Caco-2 (cell line): ENCODE results near the gene CABP1. TPM values are rescaled to one million over a fixed set of nuclear protein-coding genes. Genes with fewer than 3 reads are reported as not detected.

Experiments
- BruUV-seq: library from RNA; stranded (reverse); fragments of 400-500 nt; replicated peaks from 2 replicates; lab custom pipeline; 2021; lab: Mats Ljungman, UMichigan
- CTCF ChIA-PET: fragments of 300-600 bp; sonication (Branson Sonifier 250); formaldehyde crosslinking; loops from one replicate; lab custom pipeline; 2022; ENCODE audit warnings: antibody characterized with exemption; lab: Charles Lee
- POLR2A ChIA-PET: fragments of 300-600 bp; sonication (Branson Sonifier 250); formaldehyde crosslinking; loops from one replicate; lab custom pipeline; 2022; ENCODE audit warnings: antibody characterized with exemption; lab: Charles Lee
- DNase-seq, 2 experiments: peaks; one replicate each; pipeline versions ENCODE4 v3.0.0 to v3.0.0-alpha.2; 2020 to 2022
- H3K27me3 ChIP-seq: replicated peaks from 2 replicates; pipeline ENCODE4 v1.6.0; 2011; ENCODE audit warnings: low read length; ENCODE audit not compliant: control insufficient read depth, insufficient read depth
- H3K36me3 ChIP-seq: 2 replicates; pipeline ENCODE4 v1.5.1; 2011; ENCODE audit warnings: low read length; ENCODE audit not compliant: control insufficient read depth, insufficient read depth
- H3K4me1 ChIP-seq: fragments of 250-450 bp; sonication (Bioruptor Pico); 2 replicates; pipeline ENCODE4 v1.5.1; 2020; ENCODE audit warnings: mild to moderate bottlenecking
- H3K4me3 ChIP-seq: 2 replicates; pipeline ENCODE4 v1.5.1; 2011; ENCODE audit warnings: low read depth, mild to moderate bottlenecking, control low read depth, low read length
- H3K9me3 ChIP-seq: fragments of 250-450 bp; sonication (Bioruptor Pico); 2 replicates; pipeline ENCODE4 v1.5.1; 2020; ENCODE audit warnings: mild to moderate bottlenecking, moderate library complexity
- H3K27ac Mint-ChIP-seq: one replicate; pipeline ENCODE4 v1.8.0; 2022; ENCODE audit warnings: mixed read lengths; ENCODE audit not compliant: unreplicated experiment
- H3K27me3 Mint-ChIP-seq: one replicate; pipeline ENCODE4 v1.8.0; 2022; ENCODE audit warnings: mixed read lengths; ENCODE audit not compliant: insufficient read depth, unreplicated experiment
- H3K36me3 Mint-ChIP-seq: one replicate; pipeline ENCODE4 v1.8.0; 2022; ENCODE audit warnings: mild to moderate bottlenecking, mixed read lengths; ENCODE audit not compliant: insufficient read depth, unreplicated experiment
- H3K4me1 Mint-ChIP-seq: one replicate; pipeline ENCODE4 v1.8.0; 2022; ENCODE audit warnings: low read depth, mixed read lengths; ENCODE audit not compliant: unreplicated experiment
- H3K4me3 Mint-ChIP-seq: one replicate; pipeline ENCODE4 v1.8.0; 2022; ENCODE audit warnings: mild to moderate bottlenecking, moderate library complexity, mixed read lengths; ENCODE audit not compliant: unreplicated experiment
- H3K9me3 Mint-ChIP-seq: one replicate; pipeline ENCODE4 v1.8.0; 2022; ENCODE audit warnings: mixed read lengths; ENCODE audit not compliant: unreplicated experiment
- intact Hi-C: fragments of 100-400 bp; cut with micrococcal nuclease; formaldehyde crosslinking; loops from one replicate; pipeline ENCODE4 v1.10.0; 2022; ENCODE audit not compliant: unreplicated experiment
- total RNA-seq: library from RNA; stranded (reverse); gene quantifications from 2 replicates; pipeline ENCODE4 v1.2.3, GENCODE V29; 2022
- TF ChIP-seq, protein P1 (sequence below), 2 experiments: fragments of 200-600 bp in 1 of 2; IDR thresholded peaks; 1 replicate in 1 of 2; 2 replicates in 1 of 2; pipeline versions ENCODE4 v1.5.1 to v1.8.0; 2011 to 2022; ENCODE audit warnings: antibody characterized with exemption in 1 of 2, control low read depth in 1 of 2, inconsistent platforms in 1 of 2, low read depth in 1 of 2, low read length in 1 of 2, mild to moderate bottlenecking in 1 of 2, moderate library complexity in 1 of 2; ENCODE audit not compliant: insufficient read depth in 1 of 2, severe bottlenecking in 1 of 2, unreplicated experiment in 1 of 2

CABP1 gene
- total RNA-seq, 1 experiment from 2014 or later, result 0.95 TPM

DNA sequence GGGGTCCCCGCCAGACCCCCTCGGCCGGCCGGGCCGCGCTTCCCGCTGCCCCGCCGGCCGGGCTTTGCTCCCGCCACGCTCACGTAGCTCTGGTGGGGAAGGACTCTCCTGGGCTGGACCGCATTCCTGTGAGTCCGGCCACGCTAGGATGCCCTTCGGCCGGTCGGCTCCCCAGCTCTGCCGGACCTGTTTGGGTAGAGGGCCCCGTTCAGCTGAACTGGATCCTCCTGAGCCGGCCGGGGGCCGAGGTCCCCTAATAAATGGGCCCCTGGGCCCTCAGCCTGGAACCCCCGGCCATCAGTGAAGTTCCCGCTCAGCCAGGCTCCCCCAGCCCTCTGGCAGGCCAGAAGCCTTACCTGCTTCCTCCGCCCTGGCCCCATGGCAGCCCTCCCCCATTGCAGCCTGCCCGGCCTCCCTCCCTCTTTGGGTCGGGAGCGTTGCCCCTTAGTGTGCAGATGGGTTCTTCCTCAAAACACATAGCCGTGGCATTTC, 70.4 kb downstream of the CABP1 start:
- H3K27ac Mint-ChIP-seq, result peak overlapping the region; percentile 45
- H3K4me3 ChIP-seq, result peak overlapping the region; percentile 70
- H3K9me3 Mint-ChIP-seq, result no peaks in the 10 kb centered on the region
- DNase-seq, result peak in 1 of 2 experiments; percentile 55
- H3K27me3 Mint-ChIP-seq, result no peaks in the 10 kb centered on the region
- no peaks in the 10 kb centered on the region for H3K27me3 ChIP-seq
- H3K4me3 Mint-ChIP-seq, result peak overlapping the region; percentile 80
- no peaks in the 10 kb centered on the region for H3K9me3 ChIP-seq
- no peaks in the 10 kb centered on the region; the same call in 1 of the 2 replicates for H3K36me3 ChIP-seq
- ChIA-PET CTCF (interaction anchor here (0.5 to 0.9 kb wide), 5 partner anchors 17 to 125 kb away, joined by 3 to 9 read pairs (median 4); partner anchors contain the start of gene CABP1), POLR2A (interaction anchor here (0.5 to 0.8 kb wide), 7 partner anchors 15 to 529 kb away, joined by 3 to 19 read pairs (median 3); partner anchors contain the start of gene DYNLL1)
- peaks cover 11% of the 10 kb centered on the region for H3K4me1 Mint-ChIP-seq
- peaks cover 9% of the 10 kb centered on the region for H3K4me1 ChIP-seq
- intact Hi-C loops, result no loop called here
- TF ChIP-seq, protein P1, sequence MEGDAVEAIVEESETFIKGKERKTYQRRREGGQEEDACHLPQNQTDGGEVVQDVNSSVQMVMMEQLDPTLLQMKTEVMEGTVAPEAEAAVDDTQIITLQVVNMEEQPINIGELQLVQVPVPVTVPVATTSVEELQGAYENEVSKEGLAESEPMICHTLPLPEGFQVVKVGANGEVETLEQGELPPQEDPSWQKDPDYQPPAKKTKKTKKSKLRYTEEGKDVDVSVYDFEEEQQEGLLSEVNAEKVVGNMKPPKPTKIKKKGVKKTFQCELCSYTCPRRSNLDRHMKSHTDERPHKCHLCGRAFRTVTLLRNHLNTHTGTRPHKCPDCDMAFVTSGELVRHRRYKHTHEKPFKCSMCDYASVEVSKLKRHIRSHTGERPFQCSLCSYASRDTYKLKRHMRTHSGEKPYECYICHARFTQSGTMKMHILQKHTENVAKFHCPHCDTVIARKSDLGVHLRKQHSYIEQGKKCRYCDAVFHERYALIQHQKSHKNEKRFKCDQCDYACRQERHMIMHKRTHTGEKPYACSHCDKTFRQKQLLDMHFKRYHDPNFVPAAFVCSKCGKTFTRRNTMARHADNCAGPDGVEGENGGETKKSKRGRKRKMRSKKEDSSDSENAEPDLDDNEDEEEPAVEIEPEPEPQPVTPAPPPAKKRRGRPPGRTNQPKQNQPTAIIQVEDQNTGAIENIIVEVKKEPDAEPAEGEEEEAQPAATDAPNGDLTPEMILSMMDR (IDR thresholded peaks at IDR 0.05; ENCODE audit: insufficient read depth in 1 of 2, low read depth in 1 of 2, low read length in 1 of 2, severe bottlenecking in 1 of 2, unreplicated experiment in 1 of 2), result no peak
- H3K36me3 Mint-ChIP-seq, result peaks cover 38% of the 10 kb centered on the region
- BruUV-seq, result no TSS peak

DNA sequence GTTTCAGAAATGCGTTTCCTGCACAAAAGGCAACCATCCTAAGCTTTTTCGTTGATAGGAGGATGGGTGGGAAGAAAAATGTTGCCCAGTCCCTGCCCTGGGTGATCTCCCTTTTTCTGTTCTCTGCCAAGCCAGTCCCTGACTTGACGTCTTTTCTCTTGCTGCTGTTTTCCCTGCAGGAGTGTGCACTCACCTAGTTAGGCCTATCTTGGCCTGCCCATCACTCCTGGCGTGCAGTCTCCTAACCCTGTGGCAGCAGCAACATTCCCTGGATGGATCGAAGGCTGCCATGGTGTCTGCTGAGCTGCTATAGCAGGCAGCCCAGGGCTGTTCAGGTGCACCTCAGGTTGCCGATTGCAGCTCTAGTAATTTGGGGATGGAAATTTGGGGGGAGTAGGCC, 71.0 kb downstream of the CABP1 start:
- BruUV-seq, result no TSS peak
- H3K4me1 ChIP-seq, result peaks cover 9% of the 10 kb centered on the region
- TF ChIP-seq, protein P1 (IDR thresholded peaks at IDR 0.05; ENCODE audit: insufficient read depth in 1 of 2, low read depth in 1 of 2, low read length in 1 of 2, severe bottlenecking in 1 of 2, unreplicated experiment in 1 of 2), result no peak
- ChIA-PET CTCF (interaction anchor here (0.6 to 0.8 kb wide), 2 partner anchors 11 to 229 kb away, joined by 3 read pairs; no protein-coding TSS in a partner anchor), POLR2A (interaction anchor here (0.7 kb wide), 1 partner anchor 62 kb away, joined by 9 read pairs; no protein-coding TSS in a partner anchor)
- Mint-ChIP-seq H3K27ac (peak overlapping the region; percentile 45), H3K27me3 (no peaks in the 10 kb centered on the region), H3K4me3 (peak overlapping the region; percentile 80), H3K9me3 (no peaks in the 10 kb centered on the region), H3K36me3 (peaks cover 44% of the 10 kb centered on the region), H3K4me1 (peaks cover 6% of the 10 kb centered on the region)
- no peaks in the 10 kb centered on the region for H3K27me3 ChIP-seq
- H3K4me3 ChIP-seq, result peak overlapping the region; percentile 70
- no peaks in the 10 kb centered on the region for H3K9me3 ChIP-seq
- no peak for DNase-seq
- H3K36me3 ChIP-seq, result no peaks in the 10 kb centered on the region; the same call in none of the 2 replicates
- intact Hi-C loops, result no loop called here

DNA sequence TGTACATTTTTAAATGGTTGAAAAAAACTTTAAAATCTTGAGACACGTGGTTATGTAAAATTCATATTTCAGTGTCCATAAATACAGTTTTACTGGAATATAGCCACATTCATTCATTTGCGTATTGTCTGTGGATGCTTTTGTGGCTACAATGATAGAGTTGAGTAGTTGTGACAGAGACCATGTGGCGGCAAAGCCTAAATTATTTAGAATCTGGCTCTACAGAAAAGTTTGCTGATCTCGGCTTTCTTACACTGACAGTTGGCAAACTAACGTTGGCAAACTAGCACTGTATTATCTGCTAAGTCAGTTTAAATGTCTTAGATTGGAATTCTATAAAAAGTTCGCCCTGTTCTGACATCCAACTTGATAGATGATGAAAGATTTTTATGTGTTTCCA, 72.2 kb downstream of the CABP1 start:
- peaks cover 9% of the 10 kb centered on the region for H3K4me1 ChIP-seq
- no peak overlapping the region for H3K4me3 ChIP-seq
- TF ChIP-seq, protein P1 (IDR thresholded peaks at IDR 0.05; ENCODE audit: insufficient read depth in 1 of 2, low read depth in 1 of 2, low read length in 1 of 2, severe bottlenecking in 1 of 2, unreplicated experiment in 1 of 2), result no peak
- BruUV-seq, result no TSS peak
- CTCF ChIA-PET, result no interaction called here
- H3K9me3 Mint-ChIP-seq, result no peaks in the 10 kb centered on the region
- H3K27me3 Mint-ChIP-seq, result no peaks in the 10 kb centered on the region
- POLR2A ChIA-PET, result no interaction called here
- intact Hi-C loops, result no loop called here
- H3K36me3 ChIP-seq, result no peaks in the 10 kb centered on the region; the same call in none of the 2 replicates
- H3K27me3 ChIP-seq, result no peaks in the 10 kb centered on the region
- no peak for DNase-seq
- H3K4me1 Mint-ChIP-seq, result peaks cover 6% of the 10 kb centered on the region
- peaks cover 49% of the 10 kb centered on the region for H3K36me3 Mint-ChIP-seq
- no peak overlapping the region for H3K4me3 Mint-ChIP-seq
- H3K9me3 ChIP-seq, result no peaks in the 10 kb centered on the region
- no peak overlapping the region for H3K27ac Mint-ChIP-seq
